KMS-11 (cell line): ENCODE measurements around the gene SPNS2.
A peak's percentile ranks its signal among the peaks of the same experiment; 100 is the strongest.

ENCODE experiments used
- H2AFZ ChIP-seq: fragments of 200-600 bp; sonication (generic); 2 replicates; pipeline ENCODE4 v1.6.1; 2016; ENCODE audit warnings: antibody characterized with exemption, mixed run types, low read depth
- H3K27ac ChIP-seq: fragments of 200-600 bp; sonication (generic); 2 replicates; pipeline ENCODE4 v1.6.1; 2016; ENCODE audit warnings: mild to moderate bottlenecking, mixed run types
- H3K27me3 ChIP-seq: fragments of 200-600 bp; sonication (generic); 2 replicates; pipeline ENCODE4 v1.6.1; 2017; ENCODE audit warnings: mild to moderate bottlenecking, low read depth, mixed run types, moderate library complexity; ENCODE audit not compliant: insufficient read depth
- H3K36me3 ChIP-seq: fragments of 200-600 bp; sonication (generic); 2 replicates; pipeline ENCODE4 v1.6.1; 2017; ENCODE audit warnings: mild to moderate bottlenecking, mixed run types; ENCODE audit not compliant: insufficient read depth
- H3K4me1 ChIP-seq: fragments of 200-600 bp; sonication (generic); 2 replicates; pipeline ENCODE4 v1.6.1; 2016; ENCODE audit warnings: mild to moderate bottlenecking, low read depth, mixed run types; ENCODE audit not compliant: poor library complexity, severe bottlenecking
- H3K4me2 ChIP-seq: fragments of 200-600 bp; sonication (generic); 2 replicates; pipeline ENCODE4 v1.7.0; 2016; ENCODE audit warnings: mild to moderate bottlenecking, mixed run types
- H3K4me3 ChIP-seq: fragments of 200-600 bp; sonication (generic); IDR thresholded peaks from 2 replicates; pipeline ENCODE4 v1.6.1; 2017; ENCODE audit warnings: low read depth, low read length, mixed read lengths; ENCODE audit not compliant: insufficient read depth
- H3K79me2 ChIP-seq: fragments of 200-600 bp; sonication (generic); 2 replicates; pipeline ENCODE4 v1.6.1; 2016; ENCODE audit warnings: low read depth, mixed run types; ENCODE audit not compliant: insufficient read depth
- H3K9ac ChIP-seq: fragments of 200-600 bp; sonication (generic); 2 replicates; pipeline ENCODE4 v1.6.1; 2016; ENCODE audit warnings: mild to moderate bottlenecking, mixed run types
- H4K20me1 ChIP-seq: fragments of 200-600 bp; sonication (generic); 2 replicates; pipeline ENCODE4 v1.6.1; 2016; ENCODE audit warnings: mild to moderate bottlenecking, mixed run types; ENCODE audit not compliant: insufficient read depth
- CTCF ChIP-seq: fragments of 200-600 bp; sonication (generic); conservative IDR thresholded peaks from 2 replicates; pipeline ENCODE4 v1.6.1; 2017; ENCODE audit warnings: low read depth, mild to moderate bottlenecking, antibody characterized with exemption, low read length, moderate library complexity, mixed read lengths

SPNS2 gene

GRCh38 chr17:4554997-4555799, 56.5 kb downstream of the SPNS2 start, which contains the start of gene MYBBP1A:
TSS of gene MYBBP1A (minus strand) at chr17:4555384. CDS start at chr17:4555324, 60 bp downstream.
- Histone ChIP-seq H3K79me2 (peaks cover 26% of the 10 kb centered on the region), H3K4me1 (peaks cover 4% of the 10 kb centered on the region), H3K36me3 (no peaks in the 10 kb centered on the region), H2AFZ (peak within 1 kb of the TSS; percentile 85), H3K27me3 (no peaks in the 10 kb centered on the region), H3K4me2 (peak within 1 kb of the TSS; percentile 94), H4K20me1 (no peaks in the 10 kb centered on the region), H3K27ac (peak within 1 kb of the TSS; percentile 42; the same call in 1 of the 2 replicates), H3K4me3 (no peak within 1 kb of the TSS), H3K9ac (peak within 1 kb of the TSS; percentile 73)
- no peak for TF ChIP-seq CTCF

GRCh38 chr17:4555873-4556759, 57.4 kb downstream of the SPNS2 start:
- Histone ChIP-seq H3K36me3 (no peaks in the 10 kb centered on the region), H3K4me1 (peaks cover 4% of the 10 kb centered on the region), H3K27me3 (no peaks in the 10 kb centered on the region), H3K27ac (peak overlapping the region; percentile 42; the same call in 1 of the 2 replicates), H3K4me3 (no peak overlapping the region), H3K79me2 (peaks cover 26% of the 10 kb centered on the region), H2AFZ (peak overlapping the region; percentile 85), H4K20me1 (no peaks in the 10 kb centered on the region), H3K4me2 (peak overlapping the region; percentile 94), H3K9ac (peak overlapping the region; percentile 73; the same call in 1 of the 2 replicates)
- no peak for TF ChIP-seq CTCF

GRCh38 chr17:4556996-4557395, 58.3 kb downstream of the SPNS2 start:
- H3K27me3 ChIP-seq = no peaks in the 10 kb centered on the region
- H4K20me1 ChIP-seq = no peaks in the 10 kb centered on the region
- H3K9ac ChIP-seq = no peak overlapping the region
- no peak overlapping the region for H3K4me2 ChIP-seq
- H3K36me3 ChIP-seq = no peaks in the 10 kb centered on the region
- peaks cover 8% of the 10 kb centered on the region for H3K4me1 ChIP-seq
- no peak overlapping the region for H2AFZ ChIP-seq
- no peak overlapping the region for H3K27ac ChIP-seq
- no peak overlapping the region for H3K4me3 ChIP-seq
- H3K79me2 ChIP-seq = peaks cover 26% of the 10 kb centered on the region
- TF ChIP-seq CTCF = no peak

- H3K79me2 ChIP-seq = peaks cover 20% of the 10 kb centered on the region
- no peak for TF ChIP-seq CTCF
- H3K4me3 ChIP-seq = no peak overlapping the region
- H3K4me2 ChIP-seq = no peak overlapping the region
- H3K4me1 ChIP-seq = peaks cover 15% of the 10 kb centered on the region
- H3K36me3 ChIP-seq = no peaks in the 10 kb centered on the region
- no peak overlapping the region for H3K27ac ChIP-seq
- H2AFZ ChIP-seq = no peak overlapping the region
- H3K9ac ChIP-seq = no peak overlapping the region
- H4K20me1 ChIP-seq = no peaks in the 10 kb centered on the region
- H3K27me3 ChIP-seq = no peaks in the 10 kb centered on the region
Observed at GRCh38 chr17:4557626-4558346, 59.1 kb downstream of the SPNS2 start.
